GM23338 (cell line): ENCODE measurements around the gene DEPDC1. TPM values are rescaled to one million over a fixed set of nuclear protein-coding genes. Genes with fewer than 3 reads are reported as not detected.

Source experiments
- ATAC-seq: fragments of 200-7000 bp; cut with Tn5 transposase; 3 replicates; pipeline ENCODE4 v1.9.1; 2020
- DNase-seq: peaks from one replicate; pipeline ENCODE4 v3.0.0-alpha.2; 2015; ENCODE audit warnings: low spot score
- H2AFZ ChIP-seq: fragments of 200-600 bp; sonication (generic); 2 replicates; pipeline ENCODE4 v1.8.0; 2016; ENCODE audit warnings: antibody characterized with exemption, mild to moderate bottlenecking, moderate library complexity
- H3F3A ChIP-seq: fragments of 200-600 bp; sonication (generic); replicated peaks from 2 replicates; pipeline ENCODE4 v1.8.0; 2017; ENCODE audit warnings: antibody characterized with exemption, mixed run types, low read depth
- H3K27ac ChIP-seq: fragments of 200-600 bp; sonication (generic); 2 replicates; pipeline ENCODE4 v1.6.1; 2016; ENCODE audit warnings: low read depth
- H3K27me3 ChIP-seq: fragments of 200-600 bp; sonication (generic); 2 replicates; pipeline ENCODE4 v1.8.0; 2016; ENCODE audit warnings: mild to moderate bottlenecking, mixed run types, moderate library complexity; ENCODE audit not compliant: insufficient read depth
- H3K36me3 ChIP-seq: fragments of 200-600 bp; sonication (generic); 2 replicates; pipeline ENCODE4 v1.8.0; 2016; ENCODE audit warnings: mild to moderate bottlenecking; ENCODE audit not compliant: insufficient read depth
- H3K4me1 ChIP-seq: fragments of 200-600 bp; sonication (generic); 2 replicates; pipeline ENCODE4 v1.8.0; 2016; ENCODE audit warnings: mild to moderate bottlenecking, moderate library complexity; ENCODE audit not compliant: insufficient read depth
- H3K4me2 ChIP-seq: fragments of 200-600 bp; sonication (generic); 2 replicates; pipeline ENCODE4 v1.7.1; 2017; ENCODE audit warnings: mixed run types
- H3K4me3 ChIP-seq: fragments of 200-600 bp; sonication (generic); 2 replicates; pipeline ENCODE4 v1.6.1; 2016; ENCODE audit warnings: mixed run types
- H3K79me2 ChIP-seq: fragments of 200-600 bp; sonication (generic); replicated peaks from 2 replicates; pipeline ENCODE4 v1.8.0; 2017; ENCODE audit warnings: mild to moderate bottlenecking; ENCODE audit not compliant: insufficient read depth
- H3K9me2 ChIP-seq: fragments of 200-600 bp; sonication (generic); 2 replicates; pipeline ENCODE4 v1.8.0; 2017; ENCODE audit not compliant: insufficient read depth
- H4K20me1 ChIP-seq: fragments of 200-600 bp; sonication (generic); replicated peaks from 2 replicates; pipeline ENCODE4 v1.8.0; 2017; ENCODE audit warnings: mild to moderate bottlenecking; ENCODE audit not compliant: insufficient read depth
- H3K27ac Mint-ChIP-seq: 2 replicates; pipeline ENCODE4 v1.8.0; 2020; ENCODE audit warnings: inconsistent platforms, mild to moderate bottlenecking, moderate library complexity, mixed read lengths
- H3K27me3 Mint-ChIP-seq: 3 replicates; pipeline ENCODE4 v1.8.0; 2022; ENCODE audit warnings: low read depth, mild to moderate bottlenecking, moderate library complexity, mixed read lengths, inconsistent platforms; ENCODE audit not compliant: insufficient read depth, poor library complexity
- H3K36me3 Mint-ChIP-seq: 3 replicates; pipeline ENCODE4 v1.8.0; 2021; ENCODE audit warnings: low read depth, mild to moderate bottlenecking, inconsistent platforms, moderate library complexity, mixed read lengths
- H3K4me1 Mint-ChIP-seq: 3 replicates; pipeline ENCODE4 v1.8.0; 2020; ENCODE audit warnings: mild to moderate bottlenecking, inconsistent platforms, mixed read lengths
- H3K4me3 Mint-ChIP-seq: 3 replicates; pipeline ENCODE4 v1.8.0; 2021; ENCODE audit warnings: moderate library complexity, mild to moderate bottlenecking, inconsistent platforms, mixed read lengths
- H3K9me3 Mint-ChIP-seq: 3 replicates; pipeline ENCODE4 v1.8.0; 2020; ENCODE audit warnings: moderate library complexity, mild to moderate bottlenecking, inconsistent platforms, mixed read lengths
- CREB1 ChIP-seq: fragments of 250-450 bp; sonication (Bioruptor Pico); IDR thresholded peaks from 2 replicates; pipeline ENCODE4 v1.5.0; 2020; ENCODE audit warnings: low read depth, mild to moderate bottlenecking, moderate library complexity
- CTCF ChIP-seq, 2 experiments: fragments of 200-600 bp in 1 of 2; sonication (generic) in 1 of 2; conservative IDR thresholded peaks; 2 replicates each; pipeline versions ENCODE4 v1.5.1 to v1.6.1; 2016 to 2017; ENCODE audit warnings: antibody characterized with exemption in 2 of 2, low read depth in 2 of 2, mild to moderate bottlenecking in 2 of 2, moderate library complexity in 1 of 2
- ETS1 ChIP-seq: IDR thresholded peaks from 2 replicates; pipeline ENCODE4 v1.6.1; 2016; ENCODE audit warnings: antibody characterized with exemption
- EZH2 ChIP-seq: fragments of 200-600 bp; sonication (generic); IDR thresholded peaks from one replicate; pipeline ENCODE4 v1.8.0; 2017; ENCODE audit warnings: antibody characterized with exemption, mild to moderate bottlenecking, low read depth; ENCODE audit not compliant: unreplicated experiment
- EZH2phosphoT487 ChIP-seq: fragments of 200-600 bp; sonication (generic); IDR thresholded peaks from one replicate; pipeline ENCODE4 v1.8.1; 2018; ENCODE audit warnings: antibody characterized with exemption; ENCODE audit not compliant: unreplicated experiment
- JUNB ChIP-seq: IDR thresholded peaks from one replicate; pipeline ENCODE4 v1.6.1; 2016; ENCODE audit warnings: antibody characterized with exemption; ENCODE audit not compliant: unreplicated experiment
- NANOG ChIP-seq: IDR thresholded peaks from 2 replicates; pipeline ENCODE4 v1.6.1; 2016; ENCODE audit warnings: antibody characterized with exemption, borderline replicate concordance
- POLR2AphosphoS5 ChIP-seq: IDR thresholded peaks from 2 replicates; pipeline ENCODE4 v1.6.1; 2016; ENCODE audit warnings: antibody characterized with exemption, low read depth
- REST ChIP-seq: IDR thresholded peaks from one replicate; pipeline ENCODE4 v1.6.1; 2018; ENCODE audit warnings: antibody characterized with exemption; ENCODE audit not compliant: unreplicated experiment
- STAT1 ChIP-seq: IDR thresholded peaks from one replicate; pipeline ENCODE4 v1.6.1; 2016; ENCODE audit warnings: antibody characterized with exemption; ENCODE audit not compliant: unreplicated experiment
- ZNF114 ChIP-seq: fragments of 250-450 bp; sonication (Bioruptor Pico); IDR thresholded peaks from 2 replicates; pipeline ENCODE4 v1.5.0; 2020; ENCODE audit warnings: mild to moderate bottlenecking, moderate library complexity
- ZNF331 ChIP-seq: fragments of 250-450 bp; sonication (Bioruptor Pico); IDR thresholded peaks from 2 replicates; pipeline ENCODE4 v1.5.0; 2020; ENCODE audit warnings: low read depth, mild to moderate bottlenecking, moderate library complexity
- ZNF462 ChIP-seq: fragments of 250-450 bp; sonication (Bioruptor Pico); IDR thresholded peaks from 2 replicates; pipeline ENCODE4 v1.5.0; 2020; ENCODE audit warnings: mild to moderate bottlenecking, moderate library complexity
- polyA plus RNA-seq: library from polyadenylated mRNA; unstranded; fragments of >200 nt; fragmentation: Nextera tagmentation; extraction: Ambion mirVana; gene quantifications from 2 replicates; pipeline ENCODE4 v1.2.1, GENCODE V29; 2016
- total RNA-seq: library from RNA; depleted of rRNA; stranded (reverse); fragments of >200 nt; shearing (Covaris generic); gene quantifications from 2 replicates; pipeline ENCODE4 v1.2.3, GENCODE V29; 2014

DEPDC1 gene
- total and polyA plus RNA-seq, 2 experiments from 2014 or later, result 30.0 to 42.9 TPM

GRCh38 chr1:68495532-68495931 lies 1.4 kb downstream of the DEPDC1 start:
- TF ChIP-seq REST, result no peak
- TF ChIP-seq CREB1 (CRISPR knock-in tag), result no peak
- no peak for TF ChIP-seq ZNF114 (CRISPR knock-in tag)
- no peak for TF ChIP-seq POLR2AphosphoS5
- no peak for TF ChIP-seq CTCF (conservative IDR thresholded peaks at IDR 0.05; ENCODE audit: low read depth in 2 of 2)
- TF ChIP-seq EZH2, result no peak
- no peak for TF ChIP-seq JUNB
- TF ChIP-seq ZNF462 (CRISPR knock-in tag), result no peak
- TF ChIP-seq STAT1, result no peak
- no peak for TF ChIP-seq ETS1
- TF ChIP-seq NANOG, result no peak
- no peak for TF ChIP-seq EZH2phosphoT487
- no peak for TF ChIP-seq ZNF331 (CRISPR knock-in tag)
- H3K4me2 ChIP-seq, result peak overlapping the region; percentile 91
- no peak overlapping the region for H2AFZ ChIP-seq
- H3K9me2 ChIP-seq, result no peaks in the 10 kb centered on the region
- ATAC-seq (no peak), DNase-seq (no peak)
- Mint-ChIP-seq H3K27ac (0 out of 2 replicates have a peak overlapping the region, but pooled peaks have one; percentile 15), H3K36me3 (peaks cover 28% of the 10 kb centered on the region), H3K4me3 (peak overlapping the region; percentile 96), H3K4me1 (peaks cover 24% of the 10 kb centered on the region), H3K27me3 (peaks cover 4% of the 10 kb centered on the region), H3K9me3 (no peaks in the 10 kb centered on the region)
- H3K27ac ChIP-seq, result no peak overlapping the region
- H3K27me3 ChIP-seq, result no peaks in the 10 kb centered on the region
- H3K79me2 ChIP-seq, result peaks cover 57% of the 10 kb centered on the region
- H3K4me3 ChIP-seq, result peak overlapping the region; percentile 89
- peaks cover 16% of the 10 kb centered on the region for H3K36me3 ChIP-seq
- no peaks in the 10 kb centered on the region for H3F3A ChIP-seq
- peaks cover 11% of the 10 kb centered on the region for H3K4me1 ChIP-seq
- no peaks in the 10 kb centered on the region for H4K20me1 ChIP-seq
